Endothelial cell (in vitro differentiated cells): ENCODE measurements around the gene ARMC10. TPM values are rescaled to one million over a fixed set of nuclear protein-coding genes. Genes with fewer than 3 reads are reported as not detected.

Source experiments
- DNase-seq: peaks from one replicate; pipeline ENCODE4 v3.0.0; 2021; ENCODE audit warnings: low spot score
- H3K27ac Mint-ChIP-seq: one replicate; pipeline ENCODE4 v1.8.0; 2021; ENCODE audit warnings: mixed read lengths, inconsistent platforms; ENCODE audit not compliant: unreplicated experiment
- H3K27me3 Mint-ChIP-seq: one replicate; pipeline ENCODE4 v1.8.0; 2021; ENCODE audit warnings: mild to moderate bottlenecking, moderate library complexity, mixed read lengths, inconsistent platforms; ENCODE audit not compliant: unreplicated experiment
- H3K36me3 Mint-ChIP-seq: one replicate; pipeline ENCODE4 v1.8.0; 2021; ENCODE audit warnings: mild to moderate bottlenecking, low read depth, mixed read lengths, inconsistent platforms; ENCODE audit not compliant: unreplicated experiment
- H3K4me1 Mint-ChIP-seq: one replicate; pipeline ENCODE4 v1.8.0; 2021; ENCODE audit warnings: mild to moderate bottlenecking, mixed read lengths, inconsistent platforms; ENCODE audit not compliant: unreplicated experiment
- H3K4me3 Mint-ChIP-seq: one replicate; pipeline ENCODE4 v1.8.0; 2021; ENCODE audit warnings: mild to moderate bottlenecking, mixed read lengths, inconsistent platforms; ENCODE audit not compliant: unreplicated experiment
- H3K9me3 Mint-ChIP-seq: one replicate; pipeline ENCODE4 v1.8.0; 2021; ENCODE audit warnings: mixed read lengths, inconsistent platforms; ENCODE audit not compliant: unreplicated experiment
- total RNA-seq: library from RNA; stranded (reverse); fragmentation: NEBNext Ultra II Directional; extraction: Animal tissue kit (Norgen Biotek cat#: 25700); gene quantifications from one replicate; pipeline ENCODE4 v1.2.1, GENCODE V29; 2021; ENCODE audit not compliant: unreplicated experiment
- TF ChIP-seq, protein P1 (sequence below): fragments of 200-600 bp; sonication (generic); IDR thresholded peaks from one replicate; pipeline ENCODE4 v1.5.0; 2021; ENCODE audit warnings: antibody characterized with exemption; ENCODE audit not compliant: unreplicated experiment

Gene ARMC10
- total RNA-seq, 1 donor from 2014 or later = 26.0 TPM

DNA sequence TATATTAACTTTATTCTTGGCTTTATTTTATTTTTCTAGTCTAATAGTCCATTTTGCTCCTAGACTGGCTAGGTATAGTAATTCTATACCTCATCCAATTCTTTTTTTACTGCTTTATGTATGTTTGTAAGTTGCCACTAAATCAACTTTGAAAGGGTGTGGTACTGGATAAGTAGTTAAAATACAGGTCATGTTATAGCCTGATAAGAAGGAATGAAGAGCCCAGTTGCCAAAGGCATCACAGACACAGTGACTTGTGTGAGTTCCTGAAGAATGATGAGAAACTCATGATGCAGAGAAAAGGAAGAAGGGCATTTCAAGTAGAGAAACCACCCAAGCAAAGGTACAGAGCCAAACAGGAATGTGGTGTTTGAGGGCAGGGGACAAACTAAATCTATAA, 46.7 kb downstream of the ARMC10 start:
- no peak overlapping the region for H3K27ac Mint-ChIP-seq

DNA sequence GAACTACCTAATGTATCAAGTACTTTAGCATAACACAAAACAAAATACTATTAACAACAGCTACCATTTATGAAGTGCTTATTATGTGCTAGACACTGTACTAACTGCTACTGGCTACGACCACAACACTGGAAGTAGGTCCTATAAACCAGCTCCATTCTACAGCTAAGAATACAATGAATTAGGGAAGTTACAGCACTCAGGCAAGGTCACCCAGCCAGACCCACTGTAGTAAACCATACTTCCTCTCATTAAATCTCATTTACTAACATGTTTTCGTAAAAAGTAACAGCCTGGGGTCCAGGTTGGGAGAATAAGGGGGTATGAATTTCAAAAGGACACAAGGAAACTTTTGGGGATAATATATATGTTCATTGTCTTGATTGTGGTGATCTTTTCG, 48.6 kb downstream of the ARMC10 start:
- Mint-ChIP-seq H3K27me3 (no peaks in the 10 kb centered on the region), H3K4me1 (no peaks in the 10 kb centered on the region), H3K36me3 (peaks cover 5% of the 10 kb centered on the region), H3K27ac (no peak overlapping the region), H3K9me3 (no peaks in the 10 kb centered on the region), H3K4me3 (no peak overlapping the region)
- no peak for DNase-seq
- TF ChIP-seq, protein P1, sequence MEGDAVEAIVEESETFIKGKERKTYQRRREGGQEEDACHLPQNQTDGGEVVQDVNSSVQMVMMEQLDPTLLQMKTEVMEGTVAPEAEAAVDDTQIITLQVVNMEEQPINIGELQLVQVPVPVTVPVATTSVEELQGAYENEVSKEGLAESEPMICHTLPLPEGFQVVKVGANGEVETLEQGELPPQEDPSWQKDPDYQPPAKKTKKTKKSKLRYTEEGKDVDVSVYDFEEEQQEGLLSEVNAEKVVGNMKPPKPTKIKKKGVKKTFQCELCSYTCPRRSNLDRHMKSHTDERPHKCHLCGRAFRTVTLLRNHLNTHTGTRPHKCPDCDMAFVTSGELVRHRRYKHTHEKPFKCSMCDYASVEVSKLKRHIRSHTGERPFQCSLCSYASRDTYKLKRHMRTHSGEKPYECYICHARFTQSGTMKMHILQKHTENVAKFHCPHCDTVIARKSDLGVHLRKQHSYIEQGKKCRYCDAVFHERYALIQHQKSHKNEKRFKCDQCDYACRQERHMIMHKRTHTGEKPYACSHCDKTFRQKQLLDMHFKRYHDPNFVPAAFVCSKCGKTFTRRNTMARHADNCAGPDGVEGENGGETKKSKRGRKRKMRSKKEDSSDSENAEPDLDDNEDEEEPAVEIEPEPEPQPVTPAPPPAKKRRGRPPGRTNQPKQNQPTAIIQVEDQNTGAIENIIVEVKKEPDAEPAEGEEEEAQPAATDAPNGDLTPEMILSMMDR = no peak

More for the DNA sequence above, 46.7 kb downstream of the ARMC10 start:
- Mint-ChIP-seq H3K4me1 (no peaks in the 10 kb centered on the region), H3K4me3 (no peak overlapping the region), H3K36me3 (peaks cover 3% of the 10 kb centered on the region), H3K27me3 (no peaks in the 10 kb centered on the region), H3K9me3 (no peaks in the 10 kb centered on the region)
- DNase-seq = no peak
- TF ChIP-seq, protein P1 = no peak

DNA sequence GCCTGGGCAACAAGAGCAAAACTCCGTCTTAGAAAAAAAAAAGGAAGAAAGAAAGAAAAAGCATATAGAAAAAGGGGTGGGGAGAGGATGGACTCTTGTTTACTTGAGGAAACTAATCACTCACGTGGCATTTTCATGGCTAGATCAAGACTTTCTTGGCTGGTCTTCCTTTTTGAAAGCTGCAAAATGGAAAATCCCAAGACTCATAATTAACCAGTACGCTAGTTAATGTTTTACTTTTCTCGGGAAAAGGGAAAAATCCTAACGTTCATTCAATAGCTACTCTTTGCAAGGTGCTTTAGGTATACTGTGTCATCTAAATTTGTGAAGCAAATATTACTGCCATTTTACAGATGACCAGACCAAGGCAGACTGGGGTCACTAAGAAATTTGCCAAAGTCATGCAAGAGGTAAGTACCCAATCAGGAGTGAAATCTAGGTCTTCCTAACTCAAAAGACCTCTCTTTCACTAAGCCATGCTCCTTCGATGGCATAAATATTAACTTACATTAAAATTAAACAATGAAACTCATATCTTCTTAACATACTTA, 49.6 kb downstream of the ARMC10 start:
- Mint-ChIP-seq H3K9me3 (no peaks in the 10 kb centered on the region), H3K27me3 (no peaks in the 10 kb centered on the region), H3K36me3 (peaks cover 5% of the 10 kb centered on the region), H3K27ac (no peak overlapping the region), H3K4me3 (no peak overlapping the region), H3K4me1 (no peaks in the 10 kb centered on the region)
- no peak for DNase-seq
- TF ChIP-seq, protein P1 = no peak

DNA sequence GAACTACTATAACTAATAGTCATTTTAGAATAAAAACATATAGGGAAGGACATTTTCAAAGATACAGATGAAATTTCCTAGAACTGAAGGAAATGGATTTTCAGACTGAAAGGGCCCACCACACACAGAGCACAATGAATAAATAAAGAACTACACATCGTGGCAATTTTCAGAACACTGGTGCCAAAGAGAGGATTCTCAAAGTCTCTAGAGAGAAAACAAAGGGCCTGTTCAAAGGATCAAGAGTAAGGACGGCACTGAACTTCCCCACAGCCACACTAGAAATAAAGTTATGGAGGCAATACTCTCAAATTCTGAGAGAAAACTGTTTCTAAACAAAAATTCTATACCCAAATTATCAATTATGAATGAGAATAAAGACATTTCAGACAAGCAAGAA, 52.1 kb downstream of the ARMC10 start:
- TF ChIP-seq, protein P1 = no peak
- H3K27me3 Mint-ChIP-seq = no peaks in the 10 kb centered on the region
- H3K27ac Mint-ChIP-seq = no peak overlapping the region
- no peak for DNase-seq
- no peaks in the 10 kb centered on the region for H3K9me3 Mint-ChIP-seq
- H3K4me3 Mint-ChIP-seq = no peak overlapping the region
- H3K4me1 Mint-ChIP-seq = no peaks in the 10 kb centered on the region
- H3K36me3 Mint-ChIP-seq = peaks cover 2% of the 10 kb centered on the region

DNA sequence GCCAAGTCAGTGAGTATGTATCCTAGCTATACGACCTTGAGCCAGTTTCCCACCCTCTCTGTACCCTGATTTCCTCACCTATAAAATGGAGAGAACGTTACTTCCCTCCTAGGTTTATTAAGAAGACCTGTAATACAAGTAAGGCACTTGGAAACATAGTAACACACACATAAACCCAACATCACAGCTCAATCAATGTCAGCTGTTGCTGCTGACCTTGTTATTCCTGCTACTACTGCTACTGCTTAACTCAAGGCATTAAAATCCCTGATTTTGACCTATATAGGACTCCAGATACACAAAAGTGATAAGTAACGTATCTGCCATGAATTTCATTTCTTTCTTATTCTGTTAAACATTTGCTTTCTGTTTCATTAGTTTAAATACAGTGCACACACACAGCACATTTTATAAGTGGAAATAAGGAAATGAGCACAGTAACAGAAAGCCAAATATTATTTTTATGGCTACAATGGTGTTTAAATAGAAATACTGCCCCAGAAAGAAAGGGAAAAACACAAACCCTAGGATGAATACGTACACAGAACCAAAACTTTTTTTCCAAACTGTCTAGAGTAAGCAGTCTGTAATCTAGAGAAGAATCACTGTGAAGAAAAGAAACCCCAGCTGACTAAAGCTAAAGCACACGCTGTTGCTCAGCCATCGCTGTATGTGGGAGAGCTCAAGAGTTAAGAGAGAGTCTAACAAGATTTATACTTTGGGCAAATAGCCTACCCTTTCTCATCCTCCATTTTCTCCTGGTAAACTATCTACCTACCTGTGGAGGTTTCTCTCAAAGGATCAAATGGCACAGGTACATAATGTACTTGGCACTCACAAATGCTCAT, 55.0 kb downstream of the ARMC10 start:
- Mint-ChIP-seq H3K27ac (no peak overlapping the region), H3K36me3 (peaks cover 2% of the 10 kb centered on the region), H3K27me3 (no peaks in the 10 kb centered on the region), H3K9me3 (no peaks in the 10 kb centered on the region), H3K4me1 (no peaks in the 10 kb centered on the region), H3K4me3 (no peak overlapping the region)
- TF ChIP-seq, protein P1 = no peak
- DNase-seq = no peak
